Prostate gland (tissue), 2 donors: ENCODE results near the gene MICALL1.

Source experiments
- POLR2A ChIP-seq: fragments of 450-650 bp; IDR thresholded peaks from one replicate; pipeline ENCODE4 v1.6.1; 2016; ENCODE audit warnings: antibody characterized with exemption, mild to moderate bottlenecking
- TF ChIP-seq, protein P1 (sequence below), 4 experiments: fragments of 200-600 bp in 2 of 4; fragments of 450-650 bp in 2 of 4; sonication (generic) in 2 of 4; IDR thresholded peaks; 1 replicate in 3 of 4; 2 replicates in 1 of 4; pipeline ENCODE4 v1.5.1; 2016 to 2019; ENCODE audit warnings: antibody characterized with exemption in 4 of 4, mild to moderate bottlenecking in 2 of 4, moderate library complexity in 2 of 4

DNA sequence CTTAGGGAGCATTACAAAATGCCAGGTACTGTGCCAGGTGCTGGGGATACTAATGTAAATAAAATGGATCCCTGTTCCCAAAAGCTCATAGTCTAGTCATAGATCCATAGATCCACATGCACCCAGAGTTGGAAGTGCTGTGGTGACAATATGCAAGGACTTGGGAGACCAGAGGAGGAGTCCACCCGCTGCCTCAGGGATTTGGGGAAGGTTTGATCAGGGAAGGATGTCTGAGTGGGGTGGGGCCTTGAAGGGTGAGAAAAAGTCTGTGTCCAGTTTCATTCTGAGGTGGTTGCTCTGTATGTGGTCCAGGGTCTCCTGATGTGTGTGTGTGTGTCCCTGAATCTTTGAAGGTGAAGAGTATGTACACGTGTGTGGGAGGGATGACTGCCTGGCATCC is 69.1 kb downstream of the MICALL1 start:
- TF ChIP-seq, protein P1, sequence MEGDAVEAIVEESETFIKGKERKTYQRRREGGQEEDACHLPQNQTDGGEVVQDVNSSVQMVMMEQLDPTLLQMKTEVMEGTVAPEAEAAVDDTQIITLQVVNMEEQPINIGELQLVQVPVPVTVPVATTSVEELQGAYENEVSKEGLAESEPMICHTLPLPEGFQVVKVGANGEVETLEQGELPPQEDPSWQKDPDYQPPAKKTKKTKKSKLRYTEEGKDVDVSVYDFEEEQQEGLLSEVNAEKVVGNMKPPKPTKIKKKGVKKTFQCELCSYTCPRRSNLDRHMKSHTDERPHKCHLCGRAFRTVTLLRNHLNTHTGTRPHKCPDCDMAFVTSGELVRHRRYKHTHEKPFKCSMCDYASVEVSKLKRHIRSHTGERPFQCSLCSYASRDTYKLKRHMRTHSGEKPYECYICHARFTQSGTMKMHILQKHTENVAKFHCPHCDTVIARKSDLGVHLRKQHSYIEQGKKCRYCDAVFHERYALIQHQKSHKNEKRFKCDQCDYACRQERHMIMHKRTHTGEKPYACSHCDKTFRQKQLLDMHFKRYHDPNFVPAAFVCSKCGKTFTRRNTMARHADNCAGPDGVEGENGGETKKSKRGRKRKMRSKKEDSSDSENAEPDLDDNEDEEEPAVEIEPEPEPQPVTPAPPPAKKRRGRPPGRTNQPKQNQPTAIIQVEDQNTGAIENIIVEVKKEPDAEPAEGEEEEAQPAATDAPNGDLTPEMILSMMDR (IDR thresholded peaks at IDR 0.05): no peak
- TF ChIP-seq POLR2A: no peak
